Naive thymus-derived CD8-positive, alpha-beta T cell (primary cell): ENCODE measurements around the gene LINC00237. TPM values are rescaled to one million over a fixed set of nuclear protein-coding genes. Genes with fewer than 3 reads are reported as not detected.

Experiments used
- ATAC-seq, 2 donors: fragments of 150-1000 bp; cut with Tn5 transposase in 1 of 2; sonication (Bioruptor Pico), chemical (Tn5 transposase) in 1 of 2; 1 replicate in 1 of 2; 2 replicates in 1 of 2; pipeline ENCODE4 v1.10.0; 2021; ENCODE audit warnings: mild to moderate bottlenecking in 2 of 2, moderate library complexity in 2 of 2
- POLR2A ChIA-PET: fragments of 350-600 bp; sonication (Branson Sonifier 250); formaldehyde crosslinking; loops from one replicate; lab custom pipeline; 2021; ENCODE audit warnings: antibody characterized with exemption; lab: Charles Lee
- DNase-seq, 10 donors: peaks; one replicate each; pipeline versions ENCODE4 v3.0.0 to v3.0.0-alpha.2; 2020 to 2022
- H3K27ac Mint-ChIP-seq, 10 donors: one replicate each; pipeline ENCODE4 v1.8.0; 2020 to 2022; ENCODE audit warnings: mild to moderate bottlenecking in 10 of 10, mixed read lengths in 10 of 10, moderate library complexity in 4 of 10, inconsistent platforms in 1 of 10
- H3K27me3 Mint-ChIP-seq, 5 donors: one replicate each; pipeline ENCODE4 v1.8.0; 2021 to 2022; ENCODE audit warnings: mixed read lengths in 5 of 5
- H3K36me3 Mint-ChIP-seq, 3 donors: one replicate each; pipeline ENCODE4 v1.8.0; 2020 to 2022; ENCODE audit warnings: mixed read lengths in 3 of 3, mild to moderate bottlenecking in 2 of 3, inconsistent platforms in 1 of 3
- H3K4me1 Mint-ChIP-seq, 4 donors: one replicate each; pipeline ENCODE4 v1.8.0; 2021 to 2022; ENCODE audit warnings: mixed read lengths in 4 of 4
- H3K4me3 Mint-ChIP-seq, 10 donors: one replicate each; pipeline ENCODE4 v1.8.0; 2020 to 2022; ENCODE audit warnings: mild to moderate bottlenecking in 10 of 10, mixed read lengths in 10 of 10, moderate library complexity in 6 of 10, inconsistent platforms in 1 of 10
- H3K9me3 Mint-ChIP-seq, 9 donors: one replicate each; pipeline ENCODE4 v1.8.0; 2020 to 2022; ENCODE audit warnings: mixed read lengths in 9 of 9, mild to moderate bottlenecking in 3 of 9, inconsistent platforms in 1 of 9, moderate library complexity in 1 of 9
- polyA plus RNA-seq, 3 donors: library from polyadenylated mRNA; unstranded; fragments of 300-500 nt; fragmentation: Illumina TruSeq; gene quantifications; one replicate each; pipeline ENCODE4 v1.2.3, GENCODE V29; 2021
- total RNA-seq, 8 experiments: library from RNA in 2 of 8; stranded (reverse) in 2 of 8; gene quantifications; one replicate each; pipeline ENCODE4 v1.2.3 and lab custom pipeline; 2021 to 2026

LINC00237 gene
- total and polyA plus RNA-seq, 5 experiments from 2014 or later, result 0.56 TPM; not detected in 4

- Mint-ChIP-seq H3K4me3 (no peak overlapping the region), H3K4me1 (no peaks in the 10 kb centered on the region), H3K9me3 (no peaks in the 10 kb centered on the region), H3K27ac (peak overlapping the region in 1 of 10 donors; percentile 46), H3K36me3 (no peaks in the 10 kb centered on the region), H3K27me3 (peaks cover 14 to 45% (median 28%) of the 10 kb centered on the region in 5 donors)
- POLR2A ChIA-PET, result no interaction called here
- DNase-seq, result no peak
- no peak for ATAC-seq
These were observed 53.9 kb downstream of the LINC00237 start for GRCh38 chr20:21052241-21052640.

- no peaks in the 10 kb centered on the region for H3K9me3 Mint-ChIP-seq
- no peak overlapping the region for H3K27ac Mint-ChIP-seq
- no peak overlapping the region for H3K4me3 Mint-ChIP-seq
- POLR2A ChIA-PET, result interaction anchor here (0.7 kb wide), 1 partner anchor 8 kb away, joined by 4 read pairs; no protein-coding TSS in a partner anchor
- DNase-seq (no peak), ATAC-seq (no peak)
- H3K4me1 Mint-ChIP-seq, result no peaks in the 10 kb centered on the region
- H3K36me3 Mint-ChIP-seq, result no peaks in the 10 kb centered on the region
- peaks cover 17 to 61% (median 29%) of the 10 kb centered on the region in 5 donors for H3K27me3 Mint-ChIP-seq
These were observed 55.4 kb downstream of the LINC00237 start for GRCh38 chr20:21050710-21051109.

GRCh38 chr20:21049305-21049828 lies 56.8 kb downstream of the LINC00237 start:
- Mint-ChIP-seq H3K27ac (no peak overlapping the region), H3K9me3 (no peaks in the 10 kb centered on the region), H3K36me3 (no peaks in the 10 kb centered on the region), H3K27me3 (peaks cover 20 to 60% (median 29%) of the 10 kb centered on the region in 5 donors), H3K4me1 (no peaks in the 10 kb centered on the region), H3K4me3 (no peak overlapping the region)
- POLR2A ChIA-PET, result no interaction called here
- no peak for DNase-seq
- ATAC-seq, result no peak

GRCh38 chr20:21048841-21049273 lies 57.3 kb downstream of the LINC00237 start:
- no peaks in the 10 kb centered on the region for H3K9me3 Mint-ChIP-seq
- no peak overlapping the region for H3K27ac Mint-ChIP-seq
- no peak overlapping the region for H3K4me3 Mint-ChIP-seq
- ATAC-seq (peak; percentile 40 to 42), DNase-seq (peak in 8 of 10 donors; percentile 4 to 36 (median 20))
- peaks cover 18 to 60% (median 29%) of the 10 kb centered on the region in 5 donors for H3K27me3 Mint-ChIP-seq
- H3K36me3 Mint-ChIP-seq, result no peaks in the 10 kb centered on the region
- H3K4me1 Mint-ChIP-seq, result no peaks in the 10 kb centered on the region
- POLR2A ChIA-PET, result no interaction called here

GRCh38 chr20:21047981-21048380 lies 58.2 kb downstream of the LINC00237 start:
- Mint-ChIP-seq H3K27ac (no peak overlapping the region), H3K4me3 (no peak overlapping the region), H3K36me3 (no peaks in the 10 kb centered on the region), H3K27me3 (peaks cover 12 to 60% (median 23%) of the 10 kb centered on the region in 5 donors), H3K9me3 (peaks cover 0 to 2% (median 0%) of the 10 kb centered on the region in 9 donors), H3K4me1 (no peaks in the 10 kb centered on the region)
- POLR2A ChIA-PET, result no interaction called here
- no peak for ATAC-seq
- DNase-seq, result no peak

GRCh38 chr20:21046413-21047070 lies 59.6 kb downstream of the LINC00237 start:
- no peak for ATAC-seq
- H3K4me3 Mint-ChIP-seq, result no peak overlapping the region
- no peaks in the 10 kb centered on the region for H3K36me3 Mint-ChIP-seq
- no peak for DNase-seq
- no peaks in the 10 kb centered on the region for H3K4me1 Mint-ChIP-seq
- POLR2A ChIA-PET, result no interaction called here
- no peak overlapping the region for H3K27ac Mint-ChIP-seq
- H3K27me3 Mint-ChIP-seq, result peaks cover 15 to 47% (median 17%) of the 10 kb centered on the region in 5 donors
- H3K9me3 Mint-ChIP-seq, result peaks cover 0 to 2% (median 0%) of the 10 kb centered on the region in 9 donors

Other genes starting within 250 kb of the LINC00237 start
- 10 to 100 TPM; 59.7 to 62.9 TPM for gene KIZ, start 19.7 kb upstream of the LINC00237 start, total RNA-seq
- 10 to 100 TPM; 19.4 to 27.7 (median 22.3) TPM for gene KIZ, start 19.7 kb upstream of the LINC00237 start, polyA plus RNA-seq
- gene XRN2, start 197.0 kb upstream of the LINC00237 start, total RNA-seq, result 10 to 100 TPM; 62.1 to 65.4 TPM
- gene XRN2, start 197.0 kb upstream of the LINC00237 start, polyA plus RNA-seq, result 10 to 100 TPM; 71.1 to 77.3 (median 72.5) TPM